GM18519 (cell line): ENCODE data around the gene RELA.
"Not testable (repeated sequence)": the region's sequence is repeated elsewhere in the genome, so short reads cannot be mapped to it uniquely, and the experiment has no call there.

Source experiments
- ATAC-seq: cut with Tn5 transposase; IDR thresholded peaks from one replicate; pipeline ENCODE4 v1.9.1; 2021; ENCODE audit warnings: mild to moderate bottlenecking, moderate library complexity; ENCODE audit not compliant: unreplicated experiment, low FRiP score

RELA gene

DNA sequence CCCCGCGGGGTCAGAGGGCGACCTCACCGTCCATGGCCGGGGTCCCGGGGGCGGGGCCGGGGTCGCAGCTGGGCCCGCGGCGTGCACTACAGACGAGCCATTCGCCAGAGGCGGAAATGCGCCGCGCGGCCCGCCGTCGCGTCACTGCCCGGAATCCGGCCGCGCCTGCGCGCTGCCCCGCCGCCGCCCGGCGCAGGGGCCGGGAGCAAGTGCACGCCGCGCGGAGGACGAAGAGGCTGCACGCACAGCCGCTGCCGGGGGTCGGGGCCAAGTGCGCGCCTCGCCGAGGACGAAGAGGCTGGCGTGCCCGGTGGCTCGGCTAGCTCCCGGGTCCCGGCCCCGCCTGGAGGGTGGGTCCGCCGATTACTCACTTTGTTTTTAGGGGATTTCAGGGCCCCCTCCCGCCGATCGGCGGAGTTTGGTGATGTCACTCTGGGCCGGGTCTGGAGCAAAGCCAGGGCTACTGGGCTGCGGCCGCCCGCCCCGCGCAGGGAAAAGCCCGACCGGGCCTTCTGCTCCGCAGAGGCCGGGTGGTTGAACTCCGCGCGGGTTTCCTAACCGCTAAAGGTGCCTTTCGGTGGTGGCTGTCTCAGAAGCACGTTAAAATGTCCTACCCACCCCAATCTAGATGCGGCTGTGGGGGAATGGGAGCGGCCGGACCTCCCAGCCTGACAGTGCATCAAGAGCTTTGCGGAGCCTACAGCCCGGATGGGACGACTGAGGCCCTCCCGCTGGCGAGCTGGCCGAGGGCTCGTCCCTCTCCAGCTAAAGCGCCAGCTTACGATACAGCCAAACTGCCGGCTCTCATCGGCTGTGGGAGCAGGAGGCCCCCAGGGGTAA, at the start of gene RELA:
Gene RELA (minus strand): TSS at position 118 of the 840 bp plus-strand sequence. CDS start 84 bp downstream, at position 34.
- ATAC-seq, result peak; percentile 64

DNA sequence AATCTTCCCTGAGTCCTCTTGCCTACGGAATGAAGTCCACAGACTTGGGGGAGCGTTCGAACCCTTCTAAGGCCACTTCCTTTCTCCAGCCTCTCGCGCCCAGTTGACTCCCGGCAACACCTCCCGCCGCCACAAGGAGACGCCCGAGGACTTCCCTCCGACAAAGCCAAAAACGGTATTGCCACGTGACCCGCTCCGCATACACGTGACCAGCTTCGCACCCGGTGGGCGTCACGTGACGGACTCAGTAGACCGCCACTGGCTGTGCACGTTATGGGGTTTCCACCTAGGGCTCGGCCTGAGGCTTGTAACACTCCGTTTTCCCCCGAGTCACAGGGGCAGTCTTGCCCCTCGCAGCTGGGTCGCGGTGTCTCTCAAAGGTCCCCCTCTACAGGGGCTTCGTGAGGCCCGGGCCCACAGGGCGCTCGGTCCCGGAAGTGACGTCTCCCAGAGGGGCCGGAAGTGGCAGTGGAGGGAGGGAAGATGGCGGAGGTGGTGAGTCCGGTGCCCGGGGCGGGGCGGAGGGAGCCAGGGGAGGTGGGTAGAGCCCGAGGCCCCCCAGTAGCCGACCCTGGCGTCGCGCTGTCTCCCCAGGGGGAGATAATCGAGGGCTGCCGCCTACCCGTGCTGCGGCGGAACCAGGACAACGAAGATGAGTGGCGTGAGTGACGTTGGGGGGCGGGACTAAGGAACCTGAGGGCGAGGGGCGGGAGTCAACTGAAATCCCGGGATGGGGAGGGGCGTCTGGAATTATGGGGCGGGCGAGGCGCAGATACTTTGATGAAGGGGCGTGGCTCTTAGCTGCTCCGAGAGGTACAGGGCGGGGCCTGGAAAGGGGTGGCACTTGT, 49.3 kb upstream of the RELA start, which contains the start of gene KAT5:
Gene KAT5 (plus strand): TSS at position 468 of the 848 bp plus-strand sequence. CDS start 16 bp downstream, at position 484.
- ATAC-seq, result peak; percentile 55

DNA sequence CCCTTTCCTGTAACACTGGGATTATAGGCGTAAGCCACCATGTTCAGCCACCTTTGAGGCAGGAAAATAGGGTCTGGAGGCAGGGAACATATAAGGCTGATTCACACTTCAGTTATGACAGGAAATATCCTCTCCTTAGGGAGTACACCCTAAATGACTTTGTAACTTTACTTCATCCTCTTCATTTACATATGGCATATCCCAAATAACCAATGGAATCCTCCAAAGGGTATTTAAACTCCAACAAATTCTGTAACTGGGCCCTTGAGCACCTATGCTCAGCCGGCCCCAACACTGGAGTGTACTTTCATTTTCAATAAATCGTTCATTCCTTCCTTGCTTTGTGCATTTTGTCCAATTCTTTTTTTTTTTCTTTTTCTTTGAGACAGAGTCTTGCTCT, 47.7 kb upstream of the RELA start:
- ATAC-seq, result no peak

DNA sequence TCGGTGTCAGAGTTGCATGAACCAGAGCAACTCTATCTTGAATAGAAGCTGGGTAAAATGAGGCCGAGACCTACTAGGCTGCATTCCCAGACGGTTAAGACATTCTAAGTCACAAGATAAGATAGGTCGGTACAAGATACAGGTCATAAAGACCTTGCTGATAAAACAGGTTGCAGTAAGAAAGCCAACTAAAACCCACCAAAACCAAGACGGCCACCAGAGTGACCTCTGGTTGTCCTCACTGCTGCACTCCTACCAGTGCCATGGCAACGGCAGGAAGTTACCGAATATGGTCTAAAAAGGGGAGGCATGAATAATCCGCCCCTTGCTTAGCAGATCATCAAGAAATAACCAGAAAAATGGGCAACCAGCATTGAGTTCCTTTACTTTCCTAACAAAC, 46.9 kb upstream of the RELA start:
- no peak for ATAC-seq

DNA sequence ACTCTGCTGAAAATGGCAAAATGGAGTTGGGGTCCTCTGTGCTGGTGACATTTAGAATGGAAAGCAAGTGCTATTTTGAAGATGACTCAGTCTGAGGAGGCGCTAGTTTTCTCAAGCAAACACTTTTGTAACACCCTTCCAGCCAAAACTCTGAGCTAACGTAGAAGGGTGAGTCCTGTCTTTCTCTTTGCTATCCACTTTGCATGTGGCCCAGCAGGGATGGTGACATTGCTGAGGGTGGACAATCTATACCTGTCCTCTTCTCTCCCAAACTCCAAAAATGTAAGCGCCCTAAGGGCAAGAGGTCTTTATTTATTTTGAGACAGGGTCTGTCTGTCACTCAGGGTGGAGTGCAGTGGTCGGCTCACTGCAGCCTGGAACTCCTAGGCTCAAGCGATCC, 45.7 kb upstream of the RELA start:
- no peak for ATAC-seq

DNA sequence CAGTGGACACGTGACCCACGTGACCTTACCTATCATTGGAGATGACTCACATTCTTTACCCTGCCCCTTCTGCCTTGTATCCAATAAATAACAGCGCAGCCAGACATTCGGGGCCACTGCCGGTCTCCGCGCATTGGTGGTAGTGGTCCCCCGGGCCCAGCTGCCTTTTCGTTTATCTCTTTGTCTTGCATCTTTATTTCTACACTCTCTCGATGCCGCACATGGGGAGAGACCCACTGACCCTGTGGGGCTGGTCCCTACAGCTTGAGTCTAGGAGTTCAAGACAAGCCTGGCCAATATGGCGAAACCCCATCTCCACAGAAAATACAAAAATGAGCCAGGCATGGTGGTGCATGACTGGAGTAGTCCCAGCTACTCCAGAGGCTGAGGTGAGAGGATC, 44.3 kb upstream of the RELA start:
- ATAC-seq, result not testable (repeated sequence)

DNA sequence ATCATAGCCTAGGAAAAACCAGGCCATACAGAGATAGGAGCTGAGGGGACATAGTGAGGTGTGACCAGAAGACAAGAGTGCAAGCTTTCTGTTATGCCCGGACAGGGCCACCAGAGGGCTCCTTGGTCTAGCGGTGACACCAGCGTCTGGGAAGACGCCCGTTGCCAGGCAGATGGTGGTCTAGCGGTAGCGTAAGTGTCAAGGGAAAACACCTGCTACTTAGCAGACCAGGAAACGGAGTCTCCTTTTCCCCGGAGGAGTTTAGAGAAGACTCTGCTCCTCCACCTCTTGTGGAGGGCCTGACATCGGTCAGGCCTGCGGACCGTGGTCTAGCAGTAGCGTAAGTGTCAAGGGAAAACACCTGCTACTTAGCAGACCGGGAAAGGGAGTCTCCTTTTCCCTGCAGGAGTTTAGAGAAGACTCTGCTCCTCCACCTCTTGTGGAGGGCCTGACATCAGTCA, 43.6 kb upstream of the RELA start:
- not testable (repeated sequence) for ATAC-seq

DNA sequence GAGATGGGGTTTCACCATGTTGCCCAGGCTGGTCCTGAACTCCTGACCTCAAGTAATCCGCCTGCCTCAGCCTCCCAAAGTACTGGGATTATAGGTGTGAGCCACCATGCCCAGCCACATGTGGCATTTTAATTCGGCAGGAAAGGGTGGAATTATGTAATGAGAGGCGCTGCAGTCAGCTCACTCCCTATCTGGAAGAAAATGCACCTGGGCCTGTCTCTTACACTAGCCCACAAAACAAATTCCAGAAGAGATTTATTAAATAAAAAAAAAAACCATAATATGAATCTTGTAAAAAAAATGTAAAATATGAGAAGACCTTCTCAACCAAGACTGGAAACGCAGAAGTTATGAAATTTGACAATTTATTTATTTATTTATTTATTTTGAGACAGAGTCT, 41.1 kb upstream of the RELA start:
- no peak for ATAC-seq

DNA sequence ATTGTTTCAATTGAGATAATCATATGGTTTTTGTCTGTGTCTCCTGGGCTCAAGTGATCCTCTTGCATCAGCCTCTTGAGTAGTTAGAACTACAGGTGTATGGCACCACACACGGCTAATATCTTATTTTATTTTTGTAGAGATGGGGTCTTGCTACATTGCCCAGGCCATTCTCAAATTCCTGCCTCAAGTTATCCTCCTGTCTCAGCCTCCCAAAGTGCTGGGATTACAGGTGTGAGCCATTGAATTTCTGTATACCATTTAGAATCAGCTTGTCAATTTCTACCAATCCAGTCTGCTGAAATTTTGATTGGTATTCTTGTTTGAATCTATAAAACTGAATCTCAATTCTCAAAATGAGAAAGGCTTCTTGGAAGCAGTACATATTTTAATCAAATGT, 39.0 kb upstream of the RELA start:
- ATAC-seq, result no peak

DNA sequence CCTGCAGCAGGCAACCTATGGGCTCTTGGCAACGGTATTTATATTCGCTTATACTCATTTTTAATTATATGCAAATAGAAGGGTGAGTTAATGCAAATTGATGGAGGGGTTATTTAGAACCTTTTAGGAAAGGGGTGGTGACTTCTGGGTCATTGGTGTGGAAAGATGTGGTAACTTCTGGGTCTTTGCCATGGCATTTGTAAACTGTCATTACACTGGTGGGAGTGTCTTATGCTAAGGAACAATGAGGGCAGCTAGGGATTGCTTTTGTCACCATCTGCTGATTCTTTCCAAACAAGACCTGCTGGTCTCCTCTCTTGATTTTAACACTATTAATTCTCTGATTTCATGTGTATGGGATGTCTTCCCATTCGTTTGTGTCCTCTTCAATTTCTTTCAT, 37.7 kb upstream of the RELA start:
- ATAC-seq, result no peak

DNA sequence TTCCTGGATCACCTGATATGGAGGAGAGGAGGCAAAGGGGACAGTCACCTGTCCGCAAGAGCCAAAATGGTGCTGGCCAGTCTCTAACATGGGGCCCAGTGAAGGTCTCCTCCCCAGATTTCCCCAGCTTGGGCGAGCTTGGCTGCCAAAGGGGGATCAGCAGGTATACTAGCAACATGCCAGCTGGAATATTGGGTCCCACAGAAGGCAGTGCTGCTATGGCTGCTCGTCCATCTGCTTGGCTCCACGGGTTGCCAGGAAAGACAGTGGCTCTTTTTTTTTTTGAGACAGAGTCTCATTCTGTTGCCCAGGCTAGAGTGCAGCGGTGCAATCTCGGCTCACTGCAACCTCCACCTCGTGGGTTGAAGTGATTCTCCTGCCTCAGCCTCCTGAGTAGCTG, 36.6 kb upstream of the RELA start:
- ATAC-seq, result no peak

DNA sequence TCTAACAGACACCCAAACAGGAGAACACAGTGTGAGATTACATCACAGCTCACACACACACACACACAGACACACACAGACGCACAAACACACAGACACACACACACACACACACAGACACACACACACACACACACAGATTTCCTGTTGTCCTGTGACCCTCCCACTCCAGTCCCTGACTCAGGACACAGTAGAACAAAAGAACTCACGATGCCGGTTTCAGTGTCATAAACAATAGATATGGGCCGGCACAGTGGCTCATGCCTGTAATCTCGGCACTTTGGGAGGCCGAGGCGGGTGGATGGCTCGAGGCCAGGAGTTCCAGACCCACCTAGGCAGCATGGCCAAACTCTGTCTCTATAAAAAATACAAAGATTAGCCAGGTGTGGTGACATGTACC, 35.5 kb upstream of the RELA start:
- no peak for ATAC-seq

DNA sequence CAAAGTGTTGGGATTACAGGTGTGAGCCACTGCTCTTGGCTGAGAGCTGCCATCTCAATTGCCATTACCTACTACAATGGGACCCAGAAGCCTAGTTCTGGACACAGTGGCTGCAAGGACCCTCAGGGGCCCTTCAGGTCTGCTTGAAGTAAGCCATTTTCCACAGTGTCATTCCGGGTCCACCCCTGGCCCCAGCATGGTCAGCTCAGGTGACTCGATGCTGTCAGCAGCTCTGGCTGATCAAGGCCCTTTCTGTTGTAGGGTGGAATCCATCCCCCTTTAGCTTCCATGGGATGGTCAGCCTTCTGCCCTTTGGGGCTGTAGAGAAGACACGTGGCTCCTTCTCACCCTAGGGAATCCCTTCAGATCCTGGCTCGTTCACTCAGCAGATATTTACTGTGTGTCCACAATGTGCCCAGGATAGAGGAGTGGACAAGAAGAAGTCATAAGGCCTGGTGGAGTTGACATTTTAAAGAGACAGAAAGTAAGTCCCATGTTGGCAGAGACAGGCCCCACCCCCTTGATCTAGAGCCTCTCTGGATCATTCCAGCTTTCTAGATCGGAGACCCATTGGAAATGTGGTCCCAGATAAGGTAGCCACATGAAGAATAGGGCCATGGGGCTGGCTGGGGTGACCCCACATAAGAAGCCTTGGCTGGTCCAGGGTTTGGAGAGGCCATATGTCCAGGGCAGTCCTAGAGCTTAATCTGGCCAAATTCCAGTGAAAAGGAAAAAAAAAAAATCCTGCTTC, 34.3 kb upstream of the RELA start:
- ATAC-seq, result no peak

DNA sequence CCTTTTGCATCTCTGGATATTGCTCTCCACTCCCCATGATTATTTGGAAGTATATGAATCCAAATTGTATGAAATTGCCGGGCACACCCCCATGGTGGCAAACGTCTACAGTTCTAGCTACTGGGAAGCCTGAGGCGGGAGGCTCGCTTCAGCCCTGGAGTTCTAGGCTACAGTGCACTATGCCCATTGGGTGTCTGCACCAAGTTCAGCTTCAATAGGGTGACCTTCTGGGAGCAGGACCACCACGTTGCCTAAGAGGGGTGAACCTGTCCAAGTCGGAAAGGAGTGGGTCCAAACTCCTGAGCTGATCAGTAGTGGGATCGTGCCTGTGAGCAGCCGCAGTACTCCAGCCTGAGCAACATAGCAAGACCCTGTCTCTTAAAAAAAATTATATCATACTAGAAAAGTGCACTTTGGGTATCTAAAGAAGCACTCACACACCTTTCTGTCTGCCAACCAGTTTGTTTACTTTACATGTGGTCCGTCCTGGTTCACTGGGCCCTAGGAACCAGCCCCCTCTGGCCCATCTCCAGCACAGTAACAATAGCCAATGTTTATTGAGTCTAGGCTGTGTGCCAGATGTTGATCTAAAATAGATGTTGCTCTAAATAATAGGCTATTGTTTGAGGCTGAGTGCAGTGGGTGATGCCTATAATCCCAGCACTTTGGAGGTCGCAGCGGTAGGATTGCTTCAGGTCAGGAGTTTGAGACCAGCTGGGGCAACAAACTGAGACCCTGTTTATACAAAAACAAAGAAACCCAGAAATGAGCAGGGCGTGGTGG, 32.9 kb upstream of the RELA start:
- ATAC-seq, result no peak

DNA sequence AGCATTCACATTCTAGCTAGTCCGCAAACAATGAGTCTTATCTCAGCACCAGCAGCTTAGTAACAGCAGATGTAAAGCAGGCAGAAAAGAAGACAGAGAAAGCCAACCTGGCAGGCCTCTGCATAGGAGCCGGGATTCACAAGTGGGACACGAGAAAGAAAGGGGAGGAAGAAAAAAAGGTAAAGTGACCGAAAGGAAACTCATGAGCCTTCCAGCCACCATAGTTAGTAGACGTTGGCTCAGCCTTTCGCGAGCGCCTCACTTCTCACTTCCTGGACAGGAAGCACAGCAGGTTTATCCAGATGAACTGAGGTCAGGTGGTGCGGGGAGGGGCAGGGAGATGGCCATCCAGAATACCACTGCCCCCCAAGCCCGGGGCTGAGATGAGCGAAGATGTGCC, 29.7 kb upstream of the RELA start:
- no peak for ATAC-seq

DNA sequence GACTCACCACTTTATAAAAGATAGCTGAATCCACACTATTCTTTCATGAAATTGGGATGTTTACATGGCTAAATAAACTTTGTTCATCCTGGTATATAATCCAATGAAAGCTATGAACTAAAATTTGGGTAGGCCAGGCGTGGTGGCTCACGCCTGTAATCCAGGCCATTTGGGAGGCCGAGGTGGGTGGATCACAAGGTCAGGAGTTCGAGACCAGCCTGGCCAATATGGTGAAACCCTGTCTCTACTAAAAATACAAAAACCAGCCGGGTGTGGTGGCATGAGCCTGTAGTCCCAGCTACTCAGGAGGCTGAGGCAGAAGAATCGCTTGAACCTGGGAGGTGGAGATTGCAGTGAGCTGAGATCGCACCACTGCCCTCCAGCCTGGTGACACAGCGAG, 29.1 kb upstream of the RELA start:
- not testable (repeated sequence) for ATAC-seq

DNA sequence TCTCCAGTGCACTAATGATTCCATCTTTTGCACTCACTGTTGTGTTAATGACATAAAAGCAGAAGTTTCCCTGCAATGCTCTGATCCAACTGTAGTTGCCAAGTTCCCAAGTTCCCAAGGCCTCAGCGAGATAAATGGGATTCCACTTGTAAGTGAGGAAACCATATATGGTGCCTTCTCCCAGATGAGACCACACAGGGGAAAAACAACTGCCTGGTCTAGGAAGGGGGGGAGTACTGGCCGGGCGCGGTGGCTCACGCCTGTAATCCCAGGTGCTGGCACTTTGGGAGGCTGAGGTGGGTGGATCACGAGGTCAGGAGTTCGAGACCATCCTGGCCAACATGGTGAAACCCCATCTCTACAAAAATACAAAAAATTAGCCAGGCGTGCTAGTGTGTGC, 23.3 kb upstream of the RELA start:
- ATAC-seq, result no peak

DNA sequence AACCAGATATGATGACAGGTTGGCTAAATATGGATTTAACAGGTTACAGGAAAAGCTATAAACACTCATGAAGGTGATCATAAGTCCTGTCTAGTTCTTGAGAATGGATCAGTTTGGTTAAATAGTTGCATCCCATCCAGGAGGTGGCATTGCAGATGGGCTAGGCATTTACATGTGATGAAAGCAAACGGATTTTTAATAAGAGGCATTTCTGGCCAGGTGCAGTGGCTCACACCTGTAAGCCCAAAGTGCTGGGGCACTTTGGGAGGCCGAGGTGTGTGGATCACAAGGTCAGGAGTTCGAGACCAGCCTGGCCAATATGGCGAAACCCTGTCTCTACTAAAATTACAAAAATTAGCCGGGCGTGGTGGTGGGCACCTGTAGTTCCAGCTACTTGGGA, 20.8 kb upstream of the RELA start:
- ATAC-seq, result not testable (repeated sequence)

DNA sequence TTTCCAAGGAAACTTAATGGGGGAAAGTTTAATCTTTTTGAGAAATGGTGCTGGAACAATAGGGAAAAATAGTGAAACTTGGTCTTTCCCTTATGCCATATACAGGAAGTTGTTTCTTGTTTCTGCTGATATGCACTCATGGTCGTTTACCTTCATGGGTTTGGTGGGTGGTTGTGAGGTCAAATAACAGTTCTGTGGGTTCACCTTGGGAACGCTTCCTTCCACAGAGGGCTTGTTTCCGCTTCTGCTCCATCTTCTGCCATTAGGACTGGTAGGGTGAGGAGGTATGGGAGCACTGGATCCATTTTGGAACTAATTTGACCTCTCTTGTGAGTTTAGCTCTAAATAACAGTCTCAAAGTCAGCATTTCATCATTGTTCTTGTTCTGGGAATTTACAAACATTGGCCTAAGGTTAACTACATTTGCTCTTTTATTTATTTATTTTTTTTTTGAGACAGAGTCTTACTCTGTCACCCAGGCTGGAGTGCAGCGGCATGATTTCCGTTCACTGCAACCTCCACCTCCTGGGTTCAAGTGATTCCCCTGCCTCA, 17.6 kb upstream of the RELA start:
- no peak for ATAC-seq

DNA sequence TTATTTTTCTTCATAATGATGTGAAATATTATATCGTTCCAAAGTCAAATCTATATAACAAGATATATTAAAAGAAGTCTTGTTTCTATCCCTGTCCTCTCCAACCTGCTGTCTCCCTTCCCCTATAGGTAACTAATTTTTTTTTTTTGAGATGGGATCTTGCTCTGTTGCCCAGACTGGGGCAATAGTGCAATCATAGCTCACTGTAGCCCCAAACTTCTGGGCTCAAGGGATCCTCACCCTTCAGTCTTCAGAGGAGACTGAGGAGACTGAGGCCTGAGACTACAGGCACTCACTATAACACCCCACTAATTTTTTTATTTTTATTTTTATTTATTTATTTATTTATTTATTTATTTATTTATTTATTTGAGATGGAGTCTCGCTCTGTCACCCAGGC, 10.3 kb upstream of the RELA start:
- no peak for ATAC-seq
